SJSA1 (cell line): Measurements from ENCODE around the gene CACNA1A. TPM values are rescaled to one million over a fixed set of nuclear protein-coding genes. Genes with fewer than 3 reads are reported as not detected.
"Not testable (repeated sequence)": the region's sequence is repeated elsewhere in the genome, so short reads cannot be mapped to it uniquely, and the experiment has no call there.

Experiments used
- DNase-seq, 2 experiments: peaks; one replicate each; pipeline ENCODE4 v3.0.0-alpha.2; 2015 to 2020; ENCODE audit warnings: low spot score in 2 of 2, low read depth in 1 of 2
- H3K27ac ChIP-seq: fragments of 250-450 bp; sonication (Bioruptor Pico); 2 replicates; pipeline ENCODE4 v1.5.1; 2020; ENCODE audit warnings: mild to moderate bottlenecking, moderate library complexity
- H3K27me3 ChIP-seq: fragments of 250-450 bp; sonication (Bioruptor Pico); replicated peaks from 2 replicates; pipeline ENCODE4 v1.5.1; 2020; ENCODE audit warnings: mild to moderate bottlenecking, moderate library complexity
- H3K36me3 ChIP-seq: fragments of 250-450 bp; sonication (Bioruptor Pico); 2 replicates; pipeline ENCODE4 v1.5.1; 2020; ENCODE audit warnings: mild to moderate bottlenecking
- H3K4me1 ChIP-seq: fragments of 250-450 bp; sonication (Bioruptor Pico); replicated peaks from 2 replicates; pipeline ENCODE4 v1.6.1; 2021; ENCODE audit warnings: mild to moderate bottlenecking
- H3K4me3 ChIP-seq: fragments of 250-450 bp; sonication (Bioruptor Pico); 2 replicates; pipeline ENCODE4 v1.5.1; 2020; ENCODE audit warnings: mild to moderate bottlenecking
- H3K9me3 ChIP-seq: fragments of 250-450 bp; sonication (Bioruptor Pico); replicated peaks from 2 replicates; pipeline ENCODE4 v1.5.1; 2020; ENCODE audit warnings: mild to moderate bottlenecking
- total RNA-seq: library from RNA; depleted of rRNA; stranded (reverse); fragments of >200 nt; shearing (Covaris generic); gene quantifications from 2 replicates; pipeline ENCODE4 v1.2.3, GENCODE V29; 2014; rRNA removed

Gene CACNA1A
- not detected in 2 replicates for total RNA-seq

GRCh38 chr19:13506471-13506820 is at the start of gene CACNA1A:
Gene CACNA1A, minus strand, starts transcription at chr19:13506479. Its CDS starts 255 bp downstream, at chr19:13506224.
- Histone ChIP-seq H3K27ac (no peak within 1 kb of the TSS), H3K4me3 (no peak within 1 kb of the TSS), H3K36me3 (no peaks in the 10 kb centered on the region), H3K27me3 (peaks cover 51% of the 10 kb centered on the region), H3K4me1 (no peaks in the 10 kb centered on the region), H3K9me3 (no peaks in the 10 kb centered on the region)
- no peak for DNase-seq

DNA sequence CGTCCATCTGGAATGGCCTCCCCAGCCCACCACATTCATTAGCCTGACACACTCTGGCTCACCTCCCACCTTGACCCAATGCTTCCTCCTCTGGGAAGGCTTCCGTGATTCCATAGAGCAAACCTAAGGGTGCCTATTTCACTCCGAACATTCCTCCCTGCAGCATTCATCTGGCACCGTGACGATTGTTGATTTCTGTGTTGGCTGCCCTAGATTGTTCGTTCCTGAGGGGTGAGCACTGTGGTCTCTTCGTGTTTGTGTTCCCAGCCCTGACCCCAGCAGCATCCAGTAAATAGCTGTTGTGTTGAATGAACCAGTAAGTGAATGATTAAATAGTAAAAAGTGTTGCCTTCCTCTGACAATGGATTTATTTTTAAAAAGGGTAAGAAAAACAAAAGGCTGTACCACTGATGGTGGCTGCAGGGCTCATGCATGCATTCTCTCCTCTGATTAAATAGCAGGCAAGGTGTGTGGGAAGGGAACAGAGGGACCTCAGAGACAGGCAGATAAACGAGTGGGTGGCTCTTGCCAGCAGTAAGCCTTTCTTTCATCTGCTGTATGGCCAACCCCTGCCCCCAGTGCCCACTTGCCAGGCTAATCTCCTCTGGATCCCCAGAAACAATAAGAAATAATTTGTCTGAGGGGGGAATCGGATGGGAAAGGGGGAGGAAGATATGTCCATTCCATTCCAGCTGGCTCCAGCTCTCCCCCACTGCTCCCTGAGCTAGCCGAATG is 48.4 kb upstream of the CACNA1A start:
- Histone ChIP-seq H3K27me3 (peaks cover 14% of the 10 kb centered on the region; the same call in 1 of the 2 replicates), H3K27ac (no peak overlapping the region), H3K36me3 (no peaks in the 10 kb centered on the region), H3K4me1 (no peaks in the 10 kb centered on the region), H3K4me3 (no peak overlapping the region), H3K9me3 (no peaks in the 10 kb centered on the region; the same call in 1 of the 2 replicates)
- no peak for DNase-seq

GRCh38 chr19:13553880-13554400 is 47.7 kb upstream of the CACNA1A start:
- H3K4me3 ChIP-seq, result no peak overlapping the region
- H3K27me3 ChIP-seq, result peaks cover 14% of the 10 kb centered on the region; the same call in 1 of the 2 replicates
- H3K27ac ChIP-seq, result no peak overlapping the region
- H3K9me3 ChIP-seq, result no peaks in the 10 kb centered on the region; the same call in 1 of the 2 replicates
- DNase-seq, result no peak
- no peaks in the 10 kb centered on the region for H3K36me3 ChIP-seq
- no peaks in the 10 kb centered on the region for H3K4me1 ChIP-seq

DNA sequence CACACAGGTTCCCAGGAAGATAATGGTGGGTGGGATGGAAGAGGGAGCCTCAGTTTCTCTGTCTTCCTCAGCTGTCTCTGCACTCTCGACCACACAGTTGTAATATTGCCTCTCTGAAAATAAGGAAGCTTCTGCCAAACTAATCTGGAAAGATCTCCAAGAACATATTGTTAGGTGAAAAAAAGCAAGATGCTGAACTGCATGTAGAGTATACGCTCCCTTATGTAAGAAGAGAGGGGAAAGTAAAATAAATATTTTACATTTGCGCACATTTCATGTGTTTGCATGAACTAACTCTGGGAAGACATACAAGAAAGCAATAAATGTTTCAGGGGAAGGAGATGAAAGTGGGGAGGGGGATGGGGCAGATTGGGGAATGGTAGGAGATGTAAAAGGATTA is 41.9 kb upstream of the CACNA1A start:
- no peaks in the 10 kb centered on the region for H3K4me1 ChIP-seq
- no peak for DNase-seq
- 0 out of 2 replicates have a peak, but pooled peaks cover 4% of the 10 kb centered on the region for H3K27me3 ChIP-seq
- no peak overlapping the region for H3K27ac ChIP-seq
- H3K4me3 ChIP-seq, result no peak overlapping the region
- no peaks in the 10 kb centered on the region; the same call in 1 of the 2 replicates for H3K9me3 ChIP-seq
- H3K36me3 ChIP-seq, result no peaks in the 10 kb centered on the region

GRCh38 chr19:13547102-13547501 is 40.8 kb upstream of the CACNA1A start:
- Histone ChIP-seq H3K4me1 (no peaks in the 10 kb centered on the region), H3K27ac (no peak overlapping the region), H3K9me3 (no peaks in the 10 kb centered on the region; the same call in 1 of the 2 replicates), H3K4me3 (no peak overlapping the region), H3K27me3 (no peaks in the 10 kb centered on the region), H3K36me3 (no peaks in the 10 kb centered on the region)
- no peak for DNase-seq

DNA sequence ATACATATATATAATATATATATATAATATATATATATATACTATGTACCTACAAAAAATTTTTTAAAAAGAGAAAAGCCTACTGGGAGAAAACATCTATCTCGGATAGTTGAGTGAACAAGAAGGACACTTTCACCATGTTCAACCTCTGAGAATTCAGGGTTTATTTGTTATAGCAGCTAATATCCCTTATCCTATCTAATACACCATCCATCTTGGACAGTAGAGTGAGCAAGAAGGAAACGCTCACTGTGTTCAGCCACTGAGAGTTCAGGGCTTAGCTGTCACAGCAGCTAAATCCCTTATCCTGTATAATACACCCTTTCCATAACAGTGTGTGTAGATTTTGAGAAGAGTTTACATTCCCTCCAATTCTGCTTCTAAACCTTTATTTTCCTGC is 38.1 kb upstream of the CACNA1A start:
- no peaks in the 10 kb centered on the region for H3K9me3 ChIP-seq
- DNase-seq, result no peak
- no peak overlapping the region for H3K4me3 ChIP-seq
- no peak overlapping the region for H3K27ac ChIP-seq
- H3K36me3 ChIP-seq, result no peaks in the 10 kb centered on the region
- no peaks in the 10 kb centered on the region for H3K4me1 ChIP-seq
- no peaks in the 10 kb centered on the region for H3K27me3 ChIP-seq

GRCh38 chr19:13541554-13541953 is 35.3 kb upstream of the CACNA1A start:
- Histone ChIP-seq H3K27ac (no peak overlapping the region), H3K4me1 (no peaks in the 10 kb centered on the region), H3K36me3 (no peaks in the 10 kb centered on the region), H3K4me3 (no peak overlapping the region), H3K9me3 (no peaks in the 10 kb centered on the region), H3K27me3 (no peaks in the 10 kb centered on the region)
- no peak for DNase-seq

DNA sequence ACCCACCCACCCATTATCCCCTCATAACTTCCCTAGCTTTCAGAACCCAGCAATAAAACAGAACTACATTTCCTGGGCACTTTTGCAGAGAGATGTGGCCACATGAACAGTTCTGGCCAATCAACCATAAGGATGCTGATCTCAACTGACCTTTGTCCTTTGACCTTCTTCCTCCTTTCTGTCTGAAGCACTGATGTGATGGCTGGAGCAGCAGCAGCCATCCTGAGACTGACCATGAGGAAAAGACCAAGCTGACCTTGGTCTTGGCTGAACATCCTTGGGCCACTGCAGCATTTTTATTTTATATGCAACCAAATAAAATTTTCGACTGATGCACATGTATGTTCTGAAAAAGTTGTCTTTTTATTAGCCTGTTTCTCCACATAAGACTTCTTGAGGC is 33.1 kb upstream of the CACNA1A start:
- no peak for DNase-seq
- Histone ChIP-seq H3K9me3 (no peaks in the 10 kb centered on the region), H3K27ac (no peak overlapping the region), H3K27me3 (no peaks in the 10 kb centered on the region), H3K4me3 (no peak overlapping the region), H3K36me3 (no peaks in the 10 kb centered on the region), H3K4me1 (no peaks in the 10 kb centered on the region)

DNA sequence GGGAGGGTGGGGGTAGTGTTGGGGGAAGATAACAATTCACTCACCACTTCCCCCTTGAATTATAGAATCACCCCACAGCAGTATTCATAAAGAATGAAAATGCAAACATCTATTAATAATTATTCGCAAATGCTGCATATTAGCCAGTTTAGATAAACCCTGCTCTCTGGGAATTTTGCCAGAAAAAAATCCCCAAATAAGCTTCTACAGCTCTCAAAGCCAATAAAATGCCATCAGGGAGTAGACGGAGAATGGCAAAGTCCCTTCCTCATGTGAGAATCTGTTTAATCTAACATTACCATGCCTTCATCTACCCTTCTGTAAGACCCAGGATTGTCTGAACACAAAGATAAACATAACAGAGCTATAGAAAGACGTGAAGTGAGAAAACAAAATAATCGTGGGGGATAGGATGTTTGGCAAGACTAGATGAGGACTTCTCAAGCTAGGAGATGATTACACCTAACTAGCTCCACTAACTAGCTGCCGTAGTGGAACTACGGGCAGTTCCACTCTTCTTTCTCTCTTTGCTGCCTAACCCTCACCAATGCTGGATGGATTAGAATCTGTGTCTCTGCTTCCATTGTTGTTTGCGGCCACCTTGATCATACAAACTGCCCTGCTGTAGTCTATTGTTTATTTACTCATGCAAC is 32.4 kb upstream of the CACNA1A start:
- Histone ChIP-seq H3K4me3 (no peak overlapping the region), H3K27ac (no peak overlapping the region), H3K36me3 (no peaks in the 10 kb centered on the region), H3K27me3 (no peaks in the 10 kb centered on the region), H3K4me1 (no peaks in the 10 kb centered on the region), H3K9me3 (no peaks in the 10 kb centered on the region)
- no peak for DNase-seq

DNA sequence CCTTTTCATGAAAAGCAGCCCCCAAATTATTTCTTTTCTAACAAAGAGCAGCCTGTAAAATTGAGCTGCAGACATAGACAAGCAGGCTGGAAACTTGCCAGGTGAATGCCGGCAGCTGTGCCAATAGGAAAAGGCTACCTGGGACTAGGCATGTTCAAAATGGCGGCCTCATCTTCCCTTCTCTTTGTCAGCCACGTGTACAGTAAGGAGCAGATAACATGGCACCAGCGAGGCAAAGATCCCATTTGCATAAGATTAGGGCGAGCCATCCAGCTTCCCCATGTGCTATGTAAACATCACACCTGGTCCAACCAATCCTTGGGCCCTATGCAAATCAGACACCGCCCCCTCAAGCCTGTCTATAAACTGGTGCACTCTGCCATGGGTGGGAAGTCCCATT is 31.2 kb upstream of the CACNA1A start:
- Histone ChIP-seq H3K27me3 (no peaks in the 10 kb centered on the region), H3K4me1 (no peaks in the 10 kb centered on the region), H3K27ac (no peak overlapping the region), H3K9me3 (no peaks in the 10 kb centered on the region), H3K4me3 (no peak overlapping the region), H3K36me3 (no peaks in the 10 kb centered on the region)
- no peak for DNase-seq

DNA sequence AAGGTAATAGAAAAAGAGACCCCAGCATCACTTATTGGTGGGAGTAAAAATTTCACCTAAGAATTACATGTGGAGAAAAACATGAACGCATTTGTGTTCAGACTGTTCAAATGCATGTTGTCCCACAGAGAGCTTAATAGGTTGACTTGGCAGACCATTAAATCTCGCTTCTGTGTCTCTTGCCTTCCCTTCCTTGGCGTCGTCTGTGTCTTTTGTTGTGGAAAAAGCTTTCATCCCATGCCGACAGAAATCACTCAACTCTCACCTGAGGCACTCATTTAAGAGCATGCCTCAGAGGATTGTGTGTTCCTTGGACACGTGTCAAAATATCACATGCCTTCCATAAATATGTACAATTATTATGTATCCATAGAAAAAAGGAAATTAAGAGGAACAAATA is 24.4 kb upstream of the CACNA1A start:
- Histone ChIP-seq H3K4me1 (no peaks in the 10 kb centered on the region), H3K4me3 (no peak overlapping the region), H3K36me3 (no peaks in the 10 kb centered on the region), H3K27ac (no peak overlapping the region), H3K27me3 (no peaks in the 10 kb centered on the region), H3K9me3 (no peaks in the 10 kb centered on the region)
- no peak for DNase-seq

DNA sequence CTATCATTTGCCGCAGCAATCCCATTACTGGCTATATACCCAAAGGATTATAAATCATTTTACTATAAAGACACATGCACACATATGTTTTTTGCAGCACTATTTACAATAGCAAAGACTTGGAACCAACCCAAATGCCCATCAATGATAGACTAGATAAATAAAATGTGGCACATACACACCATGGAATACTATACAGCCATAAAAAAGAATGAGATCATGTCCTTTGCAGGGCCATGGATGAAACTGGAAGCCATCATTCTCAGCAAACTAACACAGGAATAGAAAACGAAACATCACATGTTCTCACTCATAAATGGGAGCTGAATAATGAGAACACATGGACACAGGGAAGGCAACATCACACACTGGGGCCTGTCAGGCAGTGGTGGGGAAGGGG is 23.4 kb upstream of the CACNA1A start:
- not testable (repeated sequence) for DNase-seq, H3K4me1 ChIP-seq, H3K27ac ChIP-seq, H3K9me3 ChIP-seq, H3K27me3 ChIP-seq, H3K4me3 ChIP-seq, H3K36me3 ChIP-seq

GRCh38 chr19:13526552-13526951 is 20.3 kb upstream of the CACNA1A start:
- Histone ChIP-seq H3K36me3 (no peaks in the 10 kb centered on the region), H3K27me3 (no peaks in the 10 kb centered on the region), H3K4me1 (no peaks in the 10 kb centered on the region), H3K27ac (no peak overlapping the region), H3K4me3 (no peak overlapping the region), H3K9me3 (no peaks in the 10 kb centered on the region)
- no peak for DNase-seq

- H3K4me1 ChIP-seq, result no peaks in the 10 kb centered on the region
- no peaks in the 10 kb centered on the region for H3K36me3 ChIP-seq
- H3K9me3 ChIP-seq, result no peaks in the 10 kb centered on the region; the same call in 1 of the 2 replicates
- H3K4me3 ChIP-seq, result no peak overlapping the region
- H3K27me3 ChIP-seq, result peaks cover 7% of the 10 kb centered on the region
- DNase-seq, result no peak
- H3K27ac ChIP-seq, result no peak overlapping the region
Observed at GRCh38 chr19:13521066-13521465, 14.8 kb upstream of the CACNA1A start.
